CD14-positive monocyte (primary cell): ENCODE measurements around the gene ZFP57. TPM values are rescaled to one million over a fixed set of nuclear protein-coding genes. Genes with fewer than 3 reads are reported as not detected.

Source experiments
- DNase-seq, 3 donors: peaks; one replicate each; pipeline ENCODE4 v3.0.0-alpha.2; 2011 to 2022
- H2AFZ ChIP-seq: 2 replicates; pipeline ENCODE4 v1.6.0; 2012; ENCODE audit warnings: mild to moderate bottlenecking, low read depth, low read length, inconsistent platforms; ENCODE audit not compliant: insufficient read depth, poor library complexity, severe bottlenecking
- H3K27ac ChIP-seq, 2 donors: 1 replicate in 1 of 2; 2 replicates in 1 of 2; pipeline ENCODE4 v1.5.1; 2012 to 2013; ENCODE audit warnings: low read length in 2 of 2, control low read depth in 1 of 2, inconsistent platforms in 1 of 2, low read depth in 1 of 2, mild to moderate bottlenecking in 1 of 2
- H3K27me3 ChIP-seq, 2 donors: one replicate each; pipeline versions ENCODE4 v1.6.0 to v1.6.1; 2011 to 2013; ENCODE audit warnings: low read length in 2 of 2; ENCODE audit not compliant: control insufficient read depth in 2 of 2, insufficient read depth in 2 of 2
- H3K36me3 ChIP-seq, 2 donors: replicated peaks in 1 of 2; 1 replicate in 1 of 2; 2 replicates in 1 of 2; pipeline versions ENCODE4 v1.5.1 to v1.6.1; 2012 to 2013; ENCODE audit warnings: low read length in 2 of 2, control low read depth in 1 of 2, inconsistent platforms in 1 of 2, mild to moderate bottlenecking in 1 of 2; ENCODE audit not compliant: insufficient read depth in 2 of 2, control insufficient read depth in 1 of 2
- H3K4me1 ChIP-seq, 2 donors: 1 replicate in 1 of 2; 2 replicates in 1 of 2; pipeline versions ENCODE4 v1.5.1 to v1.6.1; 2012 to 2013; ENCODE audit warnings: low read length in 2 of 2, control low read depth in 1 of 2, inconsistent platforms in 1 of 2, mild to moderate bottlenecking in 1 of 2, moderate library complexity in 1 of 2; ENCODE audit not compliant: insufficient read depth in 2 of 2, control insufficient read depth in 1 of 2
- H3K4me2 ChIP-seq: replicated peaks from 2 replicates; pipeline ENCODE3; 2012; ENCODE audit warnings: low read length, moderate library complexity, mild to moderate bottlenecking; ENCODE audit not compliant: poor library complexity, severe bottlenecking; ENCODE audit errors: extremely low read depth
- H3K4me3 ChIP-seq, 3 experiments: fragments of 200-600 bp in 1 of 3; sonication (generic) in 1 of 3; replicated peaks in 1 of 3; 1 replicate in 2 of 3; 2 replicates in 1 of 3; pipeline ENCODE4 v1.5.1; 2011 to 2013; ENCODE audit warnings: low read length in 3 of 3, mild to moderate bottlenecking in 3 of 3, control low read depth in 2 of 3, low read depth in 2 of 3, inconsistent platforms in 1 of 3, moderate library complexity in 1 of 3
- H3K79me2 ChIP-seq: 2 replicates; pipeline ENCODE4 v1.6.0; 2012; ENCODE audit warnings: mild to moderate bottlenecking, control low read depth, inconsistent platforms, low read length, moderate library complexity; ENCODE audit not compliant: insufficient read depth
- H3K9ac ChIP-seq: 2 replicates; pipeline ENCODE4 v1.6.0; 2017; ENCODE audit warnings: low read length, mild to moderate bottlenecking; ENCODE audit not compliant: insufficient read depth, poor library complexity, severe bottlenecking
- H3K9me3 ChIP-seq, 2 donors: replicated peaks in 1 of 2; 1 replicate in 1 of 2; 2 replicates in 1 of 2; pipeline versions ENCODE4 v1.5.1 to v1.6.1; 2012 to 2013; ENCODE audit warnings: low read length in 2 of 2, control low read depth in 1 of 2; ENCODE audit not compliant: control insufficient read depth in 1 of 2, insufficient read depth in 1 of 2
- H4K20me1 ChIP-seq: 2 replicates; pipeline ENCODE4 v1.6.0; 2012; ENCODE audit warnings: mild to moderate bottlenecking, low read length, control low read depth, moderate library complexity; ENCODE audit not compliant: insufficient read depth
- H3K27ac Mint-ChIP-seq, 7 donors: one replicate each; pipeline ENCODE4 v1.8.0; 2020; ENCODE audit warnings: mild to moderate bottlenecking in 7 of 7, mixed read lengths in 7 of 7, moderate library complexity in 6 of 7, inconsistent platforms in 2 of 7
- H3K27me3 Mint-ChIP-seq, 3 donors: one replicate each; pipeline ENCODE4 v1.8.0; 2021 to 2022; ENCODE audit warnings: low read depth in 3 of 3, mild to moderate bottlenecking in 3 of 3, mixed read lengths in 3 of 3, moderate library complexity in 3 of 3, inconsistent platforms in 1 of 3
- H3K36me3 Mint-ChIP-seq, 2 donors: one replicate each; pipeline ENCODE4 v1.8.0; 2020; ENCODE audit warnings: mixed read lengths in 2 of 2, inconsistent platforms in 1 of 2, mild to moderate bottlenecking in 1 of 2
- H3K4me1 Mint-ChIP-seq: one replicate; pipeline ENCODE4 v1.8.0; 2020; ENCODE audit warnings: mild to moderate bottlenecking, mixed read lengths
- H3K4me3 Mint-ChIP-seq, 2 donors: one replicate each; pipeline ENCODE4 v1.8.0; 2020; ENCODE audit warnings: mild to moderate bottlenecking in 2 of 2, mixed read lengths in 2 of 2, moderate library complexity in 1 of 2
- H3K9me3 Mint-ChIP-seq, 7 donors: one replicate each; pipeline ENCODE4 v1.8.0; 2020 to 2022; ENCODE audit warnings: mixed read lengths in 7 of 7, mild to moderate bottlenecking in 6 of 7, moderate library complexity in 6 of 7, inconsistent platforms in 2 of 7
- WGBS: methylation state at CpG from one replicate; pipeline ENCODE4 v1.1.5; 2013; ENCODE audit warnings: missing lambda C conversion rate; ENCODE audit not compliant: insufficient coverage; 5-methylcytosine and 5-hydroxymethylcytosine counted together
- intact Hi-C, 2 donors: fragments of 100-400 bp; cut with micrococcal nuclease; formaldehyde crosslinking; loops; one replicate each; pipeline versions ENCODE4 v1.15.0 to v1.15.1; 2023
- polyA plus RNA-seq, 3 donors: library from polyadenylated mRNA; depleted of rRNA in 1 of 3; unstranded in 2 of 3; stranded (reverse) in 1 of 3; fragments of 300-500 nt in 2 of 3; fragments of >200 nt in 1 of 3; fragmentation: Illumina TruSeq in 2 of 3; gene quantifications; 1 replicate in 2 of 3; 2 replicates in 1 of 3; pipeline ENCODE4 v1.2.3, GENCODE V29; 2012 to 2021
- TF ChIP-seq, protein P1 (sequence below): fragments of 200-600 bp; IDR thresholded peaks from one replicate; pipeline ENCODE4 v1.8.0; 2022; ENCODE audit warnings: antibody characterized with exemption, mild to moderate bottlenecking

The ZFP57 gene
- polyA plus RNA-seq, 3 donors = 0.72 TPM; not detected in 2

GRCh38 chr6:29656157-29656556, 24.8 kb downstream of the ZFP57 start:
- H3K9me3 Mint-ChIP-seq = peaks cover 0 to 3% (median 0%) of the 10 kb centered on the region in 7 donors
- Histone ChIP-seq H2AFZ (no peak overlapping the region), H3K27me3 (peaks cover 0 to 23% of the 10 kb centered on the region in 2 donors), H3K27ac (no peak overlapping the region), H3K9me3 (no peaks in the 10 kb centered on the region), H3K36me3 (no peaks in the 10 kb centered on the region), H3K4me2 (no peak overlapping the region), H4K20me1 (no peaks in the 10 kb centered on the region), H3K9ac (no peak overlapping the region), H3K4me3 (no peak overlapping the region), H3K4me1 (no peaks in the 10 kb centered on the region), H3K79me2 (no peaks in the 10 kb centered on the region)
- peaks cover 3% of the 10 kb centered on the region for H3K4me1 Mint-ChIP-seq
- DNase-seq = no peak
- no CpG with 5 or more reads among the region's 2 CpGs for WGBS
- intact Hi-C loops = no loop called here
- H3K27ac Mint-ChIP-seq = no peak overlapping the region
- H3K36me3 Mint-ChIP-seq = no peaks in the 10 kb centered on the region
- TF ChIP-seq, protein P1, sequence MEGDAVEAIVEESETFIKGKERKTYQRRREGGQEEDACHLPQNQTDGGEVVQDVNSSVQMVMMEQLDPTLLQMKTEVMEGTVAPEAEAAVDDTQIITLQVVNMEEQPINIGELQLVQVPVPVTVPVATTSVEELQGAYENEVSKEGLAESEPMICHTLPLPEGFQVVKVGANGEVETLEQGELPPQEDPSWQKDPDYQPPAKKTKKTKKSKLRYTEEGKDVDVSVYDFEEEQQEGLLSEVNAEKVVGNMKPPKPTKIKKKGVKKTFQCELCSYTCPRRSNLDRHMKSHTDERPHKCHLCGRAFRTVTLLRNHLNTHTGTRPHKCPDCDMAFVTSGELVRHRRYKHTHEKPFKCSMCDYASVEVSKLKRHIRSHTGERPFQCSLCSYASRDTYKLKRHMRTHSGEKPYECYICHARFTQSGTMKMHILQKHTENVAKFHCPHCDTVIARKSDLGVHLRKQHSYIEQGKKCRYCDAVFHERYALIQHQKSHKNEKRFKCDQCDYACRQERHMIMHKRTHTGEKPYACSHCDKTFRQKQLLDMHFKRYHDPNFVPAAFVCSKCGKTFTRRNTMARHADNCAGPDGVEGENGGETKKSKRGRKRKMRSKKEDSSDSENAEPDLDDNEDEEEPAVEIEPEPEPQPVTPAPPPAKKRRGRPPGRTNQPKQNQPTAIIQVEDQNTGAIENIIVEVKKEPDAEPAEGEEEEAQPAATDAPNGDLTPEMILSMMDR = no peak
- no peak overlapping the region for H3K4me3 Mint-ChIP-seq
- peaks cover 8 to 19% (median 13%) of the 10 kb centered on the region in 3 donors for H3K27me3 Mint-ChIP-seq

- no peaks in the 10 kb centered on the region for H3K36me3 ChIP-seq
- peaks cover 6 to 18% (median 8%) of the 10 kb centered on the region in 3 donors for H3K27me3 Mint-ChIP-seq
- H3K9me3 ChIP-seq = no peaks in the 10 kb centered on the region
- intact Hi-C loops = no loop called here
- H3K27me3 ChIP-seq = peaks cover 0 to 20% of the 10 kb centered on the region in 2 donors
- 86% methylated on average over 4 of the region's 6 CpGs for WGBS
- H3K27ac Mint-ChIP-seq = no peak overlapping the region
- H2AFZ ChIP-seq = no peak overlapping the region
- H3K27ac ChIP-seq = no peak overlapping the region
- H3K4me1 ChIP-seq = no peaks in the 10 kb centered on the region
- H3K4me3 ChIP-seq = no peak overlapping the region
- H3K36me3 Mint-ChIP-seq = no peaks in the 10 kb centered on the region
- TF ChIP-seq, protein P1 = no peak
- H3K4me1 Mint-ChIP-seq = peaks cover 3% of the 10 kb centered on the region
- no peak overlapping the region for H3K9ac ChIP-seq
- no peaks in the 10 kb centered on the region for H4K20me1 ChIP-seq
- peak overlapping the region in 1 of 2 donors; percentile 59 for H3K4me3 Mint-ChIP-seq
- DNase-seq = no peak
- peaks cover 0 to 3% (median 0%) of the 10 kb centered on the region in 7 donors for H3K9me3 Mint-ChIP-seq
- H3K79me2 ChIP-seq = no peaks in the 10 kb centered on the region
- no peak overlapping the region for H3K4me2 ChIP-seq
Observed at GRCh38 chr6:29655658-29656057, 25.3 kb downstream of the ZFP57 start.
